B cell (primary cell): ENCODE measurements around the gene MYH3. TPM values are rescaled to one million over a fixed set of nuclear protein-coding genes. Genes with fewer than 3 reads are reported as not detected.

Experiments
- ATAC-seq: fragments of 200-7000 bp; cut with Tn5 transposase; one replicate; pipeline ENCODE4 v1.10.0; 2021; ENCODE audit warnings: low read depth, mild to moderate bottlenecking, moderate number of reproducible peaks, moderate library complexity
- CTCF ChIA-PET: fragments of 350-600 bp; sonication (Branson Sonifier 250); formaldehyde crosslinking; loops from one replicate; lab custom pipeline; 2021; ENCODE audit warnings: antibody characterized with exemption, inconsistent platforms; lab: Charles Lee
- POLR2A ChIA-PET: fragments of 350-600 bp; sonication (Branson Sonifier 250); formaldehyde crosslinking; loops from one replicate; lab custom pipeline; 2021; ENCODE audit warnings: antibody characterized with exemption; lab: Charles Lee
- DNase-seq: peaks from one replicate; pipeline ENCODE4 v3.0.0; 2013
- H2AFZ ChIP-seq: 2 replicates; pipeline ENCODE4 v1.6.1; 2012; ENCODE audit warnings: mild to moderate bottlenecking, low read depth, low read length; ENCODE audit not compliant: insufficient read depth, poor library complexity, severe bottlenecking
- H3K27ac ChIP-seq, 2 donors: 1 replicate in 1 of 2; 2 replicates in 1 of 2; pipeline ENCODE4 v1.5.1; 2012 to 2013; ENCODE audit warnings: low read length in 2 of 2, mild to moderate bottlenecking in 2 of 2, moderate library complexity in 1 of 2
- H3K27me3 ChIP-seq, 4 experiments: fragments of 200-600 bp in 1 of 4; sonication (generic) in 1 of 4; replicated peaks in 1 of 4; 1 replicate in 2 of 4; 2 replicates in 2 of 4; pipeline versions ENCODE4 v1.6.1 to v1.7.0; 2013 to 2016; ENCODE audit warnings: low read length in 3 of 4, mild to moderate bottlenecking in 2 of 4, mixed read lengths in 1 of 4, moderate library complexity in 1 of 4; ENCODE audit not compliant: insufficient read depth in 4 of 4, control insufficient read depth in 3 of 4; ENCODE audit errors: control extremely low read depth in 1 of 4
- H3K36me3 ChIP-seq, 2 experiments: replicated peaks in 1 of 2; 1 replicate in 1 of 2; 2 replicates in 1 of 2; pipeline versions ENCODE4 v1.6.1 to v1.7.1; 2013; ENCODE audit warnings: low read length in 1 of 2; ENCODE audit not compliant: insufficient read depth in 2 of 2, control insufficient read depth in 1 of 2; ENCODE audit errors: control extremely low read depth in 1 of 2, extremely low read depth in 1 of 2
- H3K4me1 ChIP-seq, 2 donors: fragments of 200-600 bp in 1 of 2; sonication (generic) in 1 of 2; 1 replicate in 1 of 2; 2 replicates in 1 of 2; pipeline versions ENCODE4 v1.5.1 to v1.6.1; 2013 to 2017; ENCODE audit warnings: low read length in 2 of 2; ENCODE audit not compliant: control insufficient read depth in 2 of 2, insufficient read depth in 2 of 2
- H3K4me2 ChIP-seq: replicated peaks from 2 replicates; pipeline ENCODE3; 2012; ENCODE audit warnings: mild to moderate bottlenecking, low read depth, low read length; ENCODE audit not compliant: poor library complexity, severe bottlenecking
- H3K4me3 ChIP-seq, 5 experiments: fragments of 200-600 bp in 1 of 5; sonication (generic) in 1 of 5; 1 replicate in 3 of 5; 2 replicates in 2 of 5; pipeline versions ENCODE4 v1.5.1 to v1.7.0; 2011 to 2016; ENCODE audit warnings: low read length in 4 of 5, mild to moderate bottlenecking in 4 of 5, low read depth in 2 of 5, control low read depth in 1 of 5, moderate library complexity in 1 of 5; ENCODE audit not compliant: insufficient read depth in 1 of 5; ENCODE audit errors: control extremely low read depth in 1 of 5, extremely low read depth in 1 of 5
- H3K79me2 ChIP-seq: fragments of 200-600 bp; sonication (generic); one replicate; pipeline ENCODE4 v1.6.0; 2016; ENCODE audit warnings: low read length; ENCODE audit not compliant: control insufficient read depth, insufficient read depth
- H3K9ac ChIP-seq: fragments of 200-600 bp; sonication (generic); 2 replicates; pipeline ENCODE4 v1.6.1; 2017; ENCODE audit warnings: mild to moderate bottlenecking, low read length, moderate library complexity
- H3K9me3 ChIP-seq, 3 donors: one replicate each; pipeline versions ENCODE4 v1.6.1 to v1.7.1; 2013; ENCODE audit warnings: low read length in 2 of 3; ENCODE audit not compliant: control insufficient read depth in 2 of 3, insufficient read depth in 1 of 3; ENCODE audit errors: control extremely low read depth in 1 of 3
- H4K20me1 ChIP-seq: 2 replicates; pipeline ENCODE4 v1.6.0; 2012; ENCODE audit warnings: mild to moderate bottlenecking, low read length; ENCODE audit not compliant: insufficient read depth, control insufficient read depth, poor library complexity, severe bottlenecking
- H3K27ac Mint-ChIP-seq: one replicate; pipeline ENCODE4 v1.8.0; 2021; ENCODE audit warnings: mixed read lengths
- H3K27me3 Mint-ChIP-seq: one replicate; pipeline ENCODE4 v1.8.0; 2021; ENCODE audit warnings: mixed read lengths
- H3K4me1 Mint-ChIP-seq: one replicate; pipeline ENCODE4 v1.8.0; 2021; ENCODE audit warnings: mixed read lengths
- H3K4me3 Mint-ChIP-seq: one replicate; pipeline ENCODE4 v1.8.0; 2021; ENCODE audit warnings: mixed read lengths
- H3K9me3 Mint-ChIP-seq: one replicate; pipeline ENCODE4 v1.8.0; 2022; ENCODE audit warnings: mixed read lengths; ENCODE audit not compliant: insufficient read depth
- CTCF ChIP-seq: fragments of 200-600 bp; IDR thresholded peaks from one replicate; pipeline ENCODE4 v1.8.0; 2022; ENCODE audit warnings: antibody characterized with exemption, mild to moderate bottlenecking
- EZH2 ChIP-seq: IDR thresholded peaks from 2 replicates; pipeline ENCODE4 v1.6.1; 2012; ENCODE audit warnings: borderline replicate concordance, low read depth, mild to moderate bottlenecking, moderate library complexity, low read length; ENCODE audit not compliant: insufficient read depth, poor library complexity, severe bottlenecking
- WGBS: methylation state at CpG from one replicate; pipeline ENCODE4 v1.1.5; 2013; ENCODE audit warnings: missing lambda C conversion rate; ENCODE audit not compliant: insufficient coverage; 5-methylcytosine and 5-hydroxymethylcytosine counted together
- intact Hi-C: fragments of 100-400 bp; cut with micrococcal nuclease; formaldehyde crosslinking; loops from one replicate; pipeline ENCODE4 v1.10.0; 2022
- polyA plus RNA-seq: library from polyadenylated mRNA; depleted of rRNA; stranded (reverse); fragments of >200 nt; gene quantifications from 2 replicates; pipeline ENCODE4 v1.2.3, GENCODE V29; 2012
- total RNA-seq, 2 donors: library from RNA; stranded (reverse); fragments of 120-200 nt in 1 of 2; gene quantifications; 1 replicate in 1 of 2; 2 replicates in 1 of 2; pipeline versions ENCODE4 v1.2.3 to v1.2.4, GENCODE V29; 2013 to 2022

The MYH3 gene
- total and polyA plus RNA-seq, 2 donors (not counting 1 experiment from before 2014, with no cell fraction given) = 9.4 to 10.9 TPM

GRCh38 chr17:10613775-10614513 lies 43.2 kb downstream of the MYH3 start:
- Histone ChIP-seq H3K9me3 (no peaks in the 10 kb centered on the region), H3K79me2 (no peaks in the 10 kb centered on the region), H4K20me1 (no peaks in the 10 kb centered on the region), H3K9ac (no peak overlapping the region), H3K27me3 (peaks cover 0 to 4% (median 0%) of the 10 kb centered on the region in 4 experiments), H3K4me1 (peaks cover 0 to 5% of the 10 kb centered on the region in 2 donors), H3K27ac (no peak overlapping the region), H2AFZ (no peak overlapping the region), H3K4me3 (no peak overlapping the region), H3K4me2 (no peak overlapping the region), H3K36me3 (no peaks in the 10 kb centered on the region)
- TF ChIP-seq CTCF (no peak), EZH2 (no peak)
- CTCF ChIA-PET = interaction anchor here (0.7 to 10.2 kb wide), 14 partner anchors 9 to 689 kb away, joined by 3 to 159 read pairs (median 4); no protein-coding TSS in a partner anchor
- H3K4me1 Mint-ChIP-seq = no peaks in the 10 kb centered on the region
- ATAC-seq = no peak
- POLR2A ChIA-PET = no interaction called here
- H3K9me3 Mint-ChIP-seq = no peaks in the 10 kb centered on the region
- no peak overlapping the region for H3K27ac Mint-ChIP-seq
- H3K4me3 Mint-ChIP-seq = no peak overlapping the region
- peaks cover 11% of the 10 kb centered on the region for H3K27me3 Mint-ChIP-seq
- 86% methylated on average over 15 of the region's 16 CpGs for WGBS
- intact Hi-C loops = no loop called here
- DNase-seq = no peak

GRCh38 chr17:10612957-10613744 lies 44.0 kb downstream of the MYH3 start:
- no peak overlapping the region for H3K27ac ChIP-seq
- POLR2A ChIA-PET = no interaction called here
- WGBS = 93% methylated on average over 2 of the region's 6 CpGs
- CTCF ChIA-PET = interaction anchor here (0.9 to 2.1 kb wide), 2 partner anchors 8 to 688 kb away, joined by 3 to 8 read pairs; no protein-coding TSS in a partner anchor
- no peaks in the 10 kb centered on the region for H4K20me1 ChIP-seq
- no peak overlapping the region for H3K4me3 Mint-ChIP-seq
- peaks cover 11% of the 10 kb centered on the region for H3K27me3 Mint-ChIP-seq
- H3K27me3 ChIP-seq = peaks cover 0 to 4% (median 0%) of the 10 kb centered on the region in 4 experiments
- ATAC-seq (no peak), DNase-seq (no peak)
- H3K27ac Mint-ChIP-seq = no peak overlapping the region
- intact Hi-C loops = no loop called here
- H3K79me2 ChIP-seq = no peaks in the 10 kb centered on the region
- peaks cover 0 to 5% of the 10 kb centered on the region in 2 donors for H3K4me1 ChIP-seq
- H3K9me3 ChIP-seq = no peaks in the 10 kb centered on the region
- no peaks in the 10 kb centered on the region for H3K9me3 Mint-ChIP-seq
- H2AFZ ChIP-seq = no peak overlapping the region
- no peak overlapping the region for H3K4me2 ChIP-seq
- H3K4me1 Mint-ChIP-seq = no peaks in the 10 kb centered on the region
- H3K9ac ChIP-seq = no peak overlapping the region
- TF ChIP-seq EZH2 = no peak
- no peak for TF ChIP-seq CTCF
- H3K36me3 ChIP-seq = no peaks in the 10 kb centered on the region
- H3K4me3 ChIP-seq = no peak overlapping the region
